ENCODE results near the gene GDF7.

Gene GDF7

DNA sequence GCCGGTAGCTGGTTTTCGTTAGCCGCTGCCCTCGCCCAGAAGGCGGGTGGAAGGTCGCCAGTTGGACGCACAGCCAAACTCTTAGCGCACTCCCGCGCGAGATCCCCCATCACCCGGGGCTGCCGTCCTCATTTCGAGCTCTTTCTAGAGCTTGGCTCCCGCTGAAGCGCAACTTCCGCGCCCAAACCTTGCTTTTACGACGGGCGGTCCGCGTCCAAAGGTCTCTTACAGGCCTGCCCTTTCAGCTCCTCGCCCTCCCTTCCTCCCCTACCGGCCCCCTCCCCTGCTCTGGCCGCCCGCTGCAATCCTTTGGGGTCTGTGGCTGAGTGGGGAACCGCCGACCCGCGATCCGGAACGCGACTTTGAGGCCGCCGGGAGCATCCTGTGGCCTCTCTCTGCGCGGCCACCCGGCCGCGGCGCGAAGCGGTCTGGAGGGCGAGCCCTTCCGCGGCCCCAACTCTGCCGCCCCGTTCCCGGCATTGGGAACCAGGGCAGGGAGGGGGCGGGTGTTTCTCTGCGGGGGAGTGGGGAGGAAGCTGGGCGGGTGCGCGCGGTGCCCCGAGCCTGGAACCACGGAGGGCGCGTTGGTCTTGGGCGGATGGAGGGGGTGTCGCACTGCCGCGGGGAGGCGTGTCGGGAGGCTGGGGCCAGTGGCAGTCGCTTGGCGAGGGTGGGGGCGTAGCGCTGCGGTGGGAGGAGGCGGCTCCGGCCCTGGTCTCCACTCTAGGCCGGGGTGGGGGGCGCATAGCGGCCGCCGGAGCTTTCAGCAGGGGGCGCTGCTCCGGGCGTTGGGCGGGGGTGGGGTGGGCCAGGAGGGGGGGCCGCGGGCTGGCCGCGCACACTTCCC, at the start of gene GDF7:
GDF7 (plus strand) TSS at position 841 of the 847 bp plus-strand sequence. CDS start 96 bp downstream, outside the sequence.
- no peak for DNase-seq

DNA sequence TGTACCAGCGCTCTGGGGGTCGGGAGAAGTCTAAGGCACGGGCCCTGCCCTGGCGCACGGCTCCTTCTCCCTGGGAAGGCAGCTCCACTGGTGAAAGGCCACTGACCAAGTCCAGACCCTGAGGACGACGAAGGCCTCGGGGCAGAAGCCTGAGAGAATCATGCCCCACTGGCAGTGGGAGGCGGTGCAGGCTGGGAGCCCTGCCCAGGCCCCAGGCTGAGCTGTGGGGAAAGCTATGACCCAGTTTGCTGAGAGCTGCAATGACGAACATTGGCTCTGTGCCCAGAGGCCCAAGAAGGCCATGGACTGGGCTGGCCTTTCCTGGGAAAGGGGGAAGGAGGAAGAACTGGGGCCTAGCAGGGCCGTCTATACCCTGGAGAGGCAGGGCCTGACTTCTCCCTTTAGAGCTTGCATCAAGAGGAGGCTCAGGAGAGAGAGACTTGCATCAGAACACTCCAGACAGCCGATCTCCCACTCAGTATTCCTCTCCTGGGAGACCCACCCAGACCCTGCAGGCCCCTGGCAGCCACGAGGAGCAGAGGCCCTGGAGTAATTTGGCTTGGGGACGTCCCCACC, 49.0 kb upstream of the GDF7 start:
- no peak for DNase-seq

DNA sequence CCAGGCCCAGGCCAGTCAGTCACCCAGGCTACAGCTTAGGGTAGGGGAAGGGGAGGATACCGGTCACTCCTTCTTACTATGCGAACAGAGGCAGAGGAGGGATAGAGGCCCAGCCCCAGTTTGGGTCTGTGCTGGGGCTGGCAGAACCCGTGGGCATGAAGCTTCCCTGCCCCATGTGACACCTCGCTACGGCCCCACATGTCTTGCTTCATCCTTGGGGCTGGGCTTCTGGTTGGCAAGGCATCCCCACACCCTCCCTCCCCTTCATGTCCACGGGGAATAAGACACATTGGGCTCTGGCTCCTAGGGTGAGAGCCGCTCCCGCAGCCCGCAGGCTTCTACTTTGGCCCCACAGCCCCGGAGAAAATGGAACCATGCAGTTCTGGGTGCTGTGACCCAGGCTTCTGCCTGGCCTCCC, 48.5 kb upstream of the GDF7 start:
- no peak for DNase-seq

DNA sequence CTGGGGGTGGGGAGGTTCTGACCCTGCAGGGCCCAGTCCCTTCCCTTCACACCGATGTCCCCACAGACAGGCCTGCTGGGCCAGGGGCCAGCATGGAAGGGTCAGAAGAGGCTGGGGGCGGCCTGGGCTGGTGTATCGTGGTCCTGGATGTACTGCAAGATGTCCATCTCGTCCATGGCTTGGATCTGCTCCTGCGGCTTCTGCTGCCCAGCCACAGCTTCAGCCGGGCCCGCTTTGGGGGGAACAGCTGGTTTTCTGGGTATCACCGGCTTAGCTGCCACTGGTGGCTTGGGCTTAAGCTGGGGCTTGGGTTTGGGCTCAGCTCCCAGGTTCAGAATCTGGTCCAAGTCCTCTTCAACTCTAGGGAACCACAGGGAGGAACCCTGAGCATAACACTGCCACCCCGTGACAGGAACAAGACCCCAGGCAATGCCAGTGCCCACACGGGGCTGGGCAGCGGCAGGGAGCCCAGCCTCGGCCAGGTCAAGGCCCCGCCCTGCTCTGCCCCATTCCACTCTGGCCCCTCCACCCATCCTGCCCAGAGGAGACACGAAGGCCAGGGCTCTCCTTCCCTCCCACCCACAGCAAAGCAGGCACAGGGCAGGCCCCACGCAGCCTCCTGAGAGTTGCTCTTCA, 47.9 kb upstream of the GDF7 start:
- DNase-seq, result no peak

DNA sequence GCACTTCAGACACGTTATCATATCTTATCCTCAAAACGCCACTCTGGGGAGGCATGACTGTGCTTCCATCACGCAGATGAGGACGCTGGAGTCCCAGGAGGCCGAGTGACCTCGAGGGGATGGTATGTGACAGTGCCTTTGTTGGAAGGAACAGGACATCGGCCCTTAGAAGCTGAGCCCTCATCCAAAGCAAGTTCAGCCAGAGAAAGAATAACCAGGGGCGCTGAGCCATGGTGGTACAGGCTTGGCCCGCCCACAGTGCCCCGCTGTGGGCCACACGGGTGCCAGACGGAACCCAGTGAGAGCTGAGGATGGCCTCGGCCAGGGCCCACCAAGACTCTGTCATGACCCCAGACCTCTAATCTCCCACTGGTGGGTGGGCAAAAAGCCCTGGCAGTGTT, 47.3 kb upstream of the GDF7 start:
- no peak for DNase-seq

DNA sequence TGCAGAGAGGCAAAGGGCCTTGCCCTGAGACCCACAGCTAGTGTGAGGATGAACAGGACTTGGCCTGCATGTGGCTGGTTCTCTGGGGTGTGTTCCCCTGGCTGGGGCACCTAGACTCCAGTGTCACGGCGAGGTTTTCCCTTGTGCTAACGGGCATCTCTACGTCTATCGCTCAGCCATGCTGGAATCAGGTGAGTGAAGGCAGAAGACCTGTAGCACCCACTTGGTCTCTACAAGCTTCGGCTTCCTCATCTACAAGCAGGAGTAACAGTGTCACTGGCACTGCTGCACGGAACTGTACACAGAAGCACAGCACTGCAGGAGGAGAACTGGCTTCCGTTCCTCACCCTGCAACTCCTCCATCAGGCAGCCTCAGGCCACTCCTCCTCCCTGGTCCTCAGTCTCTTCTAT, 46.7 kb upstream of the GDF7 start:
- DNase-seq, result no peak

DNA sequence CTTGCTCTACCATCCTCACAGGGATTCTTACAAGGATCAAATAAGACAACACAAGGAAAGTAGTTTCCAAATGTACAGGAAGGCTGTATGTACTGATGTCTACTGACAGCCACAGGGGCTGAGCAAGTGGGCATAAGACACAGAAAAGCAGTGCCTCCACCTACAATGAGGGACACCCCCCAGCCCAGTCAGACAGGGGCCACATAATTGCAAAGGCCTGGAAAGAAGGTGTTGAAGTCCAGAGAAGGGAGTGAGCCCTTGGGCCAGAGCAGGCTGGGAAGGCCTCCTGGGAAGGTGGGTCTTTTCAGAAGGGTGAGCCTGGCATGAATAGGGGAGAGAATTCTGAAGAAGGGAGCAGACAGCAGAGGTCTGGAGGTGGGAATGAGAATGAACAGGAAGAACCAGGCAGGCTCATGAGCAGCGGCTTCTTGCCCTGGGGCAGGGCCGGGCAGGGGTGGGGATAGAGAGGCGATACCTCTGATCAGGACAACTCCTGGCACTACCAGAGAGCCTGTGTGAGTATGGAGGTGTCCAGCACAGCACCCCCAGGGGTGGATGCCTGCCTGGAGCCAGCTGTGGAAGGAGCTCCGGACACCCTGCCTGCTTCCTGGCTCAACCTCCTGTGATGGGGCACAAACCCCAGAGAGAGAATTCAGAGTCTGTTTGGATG, 46.1 kb upstream of the GDF7 start:
- no peak for DNase-seq

DNA sequence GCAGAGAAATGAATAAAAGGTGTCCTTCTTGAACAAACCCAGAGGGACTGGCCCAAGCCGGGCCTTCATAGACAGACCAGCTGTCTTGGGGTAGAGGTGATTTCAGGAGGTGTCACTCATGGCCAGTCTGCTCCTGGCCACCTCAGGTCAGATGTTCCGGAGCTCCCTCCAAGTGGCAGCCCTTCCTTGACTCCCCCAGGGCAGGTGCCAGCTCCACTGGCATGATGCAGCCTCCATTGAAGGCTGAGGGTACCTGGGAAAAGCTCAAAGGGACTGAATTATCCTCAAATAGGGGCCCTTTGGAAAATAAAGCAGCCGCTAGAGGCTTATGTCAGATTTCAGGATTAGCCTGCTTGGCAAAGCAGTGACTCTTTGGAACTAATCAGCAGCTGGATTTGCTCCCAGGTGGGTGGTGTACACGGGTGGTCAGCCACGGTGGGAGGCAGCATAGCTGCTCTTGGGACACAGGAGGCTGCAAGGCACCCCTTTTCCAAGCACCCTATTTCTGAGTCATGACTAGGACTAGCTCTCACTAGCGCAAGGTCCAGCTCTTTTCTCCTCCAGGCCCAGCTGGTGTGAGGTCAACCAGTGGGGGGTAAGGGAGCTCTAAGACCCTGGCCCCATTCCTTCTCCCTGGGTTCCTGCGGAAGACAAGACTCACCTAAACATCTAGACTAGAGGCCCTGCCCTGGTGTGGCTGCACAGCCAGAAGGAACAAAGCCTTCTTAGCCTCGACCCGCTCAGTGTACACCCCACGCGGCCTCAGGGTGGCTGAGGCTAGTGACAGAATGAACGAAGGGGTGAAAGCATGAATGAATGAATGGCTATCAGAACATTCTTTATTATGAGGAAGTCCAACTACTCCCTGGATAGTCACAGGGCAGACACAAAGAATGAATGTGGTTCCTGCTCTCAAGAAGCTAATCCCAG, 45.3 kb upstream of the GDF7 start:
- no peak for DNase-seq

DNA sequence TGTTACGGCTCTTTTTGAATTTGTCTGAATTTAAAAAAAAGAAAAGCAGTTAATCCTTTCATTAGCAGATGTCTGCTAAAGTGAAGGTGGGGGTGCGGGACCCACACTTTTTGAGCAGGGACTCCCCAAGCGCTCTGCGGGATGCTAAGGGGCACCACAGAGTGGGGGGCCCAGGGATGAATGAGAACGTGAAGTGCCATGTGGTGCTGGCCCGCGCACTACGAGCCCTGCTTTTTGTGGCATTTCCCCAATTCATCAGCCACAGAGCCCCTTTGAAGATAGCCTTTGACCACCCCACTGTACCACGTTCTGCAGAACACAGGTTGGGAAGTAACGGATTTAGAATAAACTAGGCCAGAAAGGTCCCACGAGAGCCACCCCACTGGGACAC, 44.7 kb upstream of the GDF7 start:
- no peak for DNase-seq

DNA sequence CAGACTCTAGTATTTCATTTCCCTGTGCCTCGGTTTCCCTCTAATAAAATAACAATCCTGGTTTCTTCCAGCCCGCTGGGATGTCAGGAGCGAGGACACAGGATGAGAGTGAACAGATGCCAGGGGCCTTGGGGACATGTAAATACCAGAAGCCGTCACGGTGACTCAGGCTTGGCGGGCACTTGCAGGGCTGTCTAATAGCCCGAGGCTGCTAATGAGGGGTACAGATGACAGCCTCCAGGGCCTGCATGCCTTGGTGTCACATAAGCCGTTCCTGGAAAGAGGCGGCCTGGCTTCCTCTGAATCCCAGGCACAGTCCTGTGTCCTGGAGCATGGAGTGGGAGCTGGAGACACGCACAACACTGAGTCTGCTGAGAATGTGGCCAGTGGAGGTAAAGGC, 44.2 kb upstream of the GDF7 start:
- no peak for DNase-seq

DNA sequence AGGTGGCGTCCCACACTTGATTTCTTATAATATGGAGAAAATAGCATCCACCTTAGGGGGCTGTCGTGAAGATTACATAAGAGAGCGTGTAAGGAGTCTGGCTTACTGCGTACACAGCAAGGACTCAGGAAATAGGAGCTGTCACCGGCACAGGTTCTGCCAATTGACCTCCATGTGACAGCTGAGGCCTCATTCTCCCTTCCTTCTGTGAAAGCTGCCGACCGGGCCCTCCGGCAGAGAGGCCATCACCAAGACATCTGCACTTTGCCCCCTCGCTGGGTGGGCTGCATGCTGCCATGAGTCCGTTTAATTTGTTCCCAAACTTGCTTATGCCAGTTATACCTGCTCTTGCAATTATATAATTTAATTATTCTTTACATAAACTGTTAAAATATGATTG, 43.7 kb upstream of the GDF7 start:
- no peak for DNase-seq

DNA sequence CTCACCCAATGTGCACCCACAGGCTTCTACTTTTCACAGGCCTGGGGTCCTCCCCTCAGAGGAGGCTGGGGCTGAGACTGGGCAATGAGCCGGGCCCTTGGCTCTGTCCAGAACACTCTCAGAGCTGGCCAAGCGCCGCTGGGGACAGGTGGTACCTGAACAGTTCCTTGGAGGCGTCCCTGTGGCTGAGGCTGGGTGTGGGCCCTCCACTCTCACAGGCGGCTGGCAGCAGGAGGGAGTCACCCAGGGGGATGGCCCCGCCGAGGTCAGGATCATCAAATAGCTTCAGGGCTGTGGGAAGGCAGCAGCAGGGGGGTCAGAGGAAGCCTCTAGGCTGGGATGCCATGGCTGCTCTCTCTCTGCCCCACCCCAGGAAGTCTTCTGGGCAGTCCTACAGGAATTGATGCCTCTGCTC, 43.2 kb upstream of the GDF7 start:
- no peak for DNase-seq

DNA sequence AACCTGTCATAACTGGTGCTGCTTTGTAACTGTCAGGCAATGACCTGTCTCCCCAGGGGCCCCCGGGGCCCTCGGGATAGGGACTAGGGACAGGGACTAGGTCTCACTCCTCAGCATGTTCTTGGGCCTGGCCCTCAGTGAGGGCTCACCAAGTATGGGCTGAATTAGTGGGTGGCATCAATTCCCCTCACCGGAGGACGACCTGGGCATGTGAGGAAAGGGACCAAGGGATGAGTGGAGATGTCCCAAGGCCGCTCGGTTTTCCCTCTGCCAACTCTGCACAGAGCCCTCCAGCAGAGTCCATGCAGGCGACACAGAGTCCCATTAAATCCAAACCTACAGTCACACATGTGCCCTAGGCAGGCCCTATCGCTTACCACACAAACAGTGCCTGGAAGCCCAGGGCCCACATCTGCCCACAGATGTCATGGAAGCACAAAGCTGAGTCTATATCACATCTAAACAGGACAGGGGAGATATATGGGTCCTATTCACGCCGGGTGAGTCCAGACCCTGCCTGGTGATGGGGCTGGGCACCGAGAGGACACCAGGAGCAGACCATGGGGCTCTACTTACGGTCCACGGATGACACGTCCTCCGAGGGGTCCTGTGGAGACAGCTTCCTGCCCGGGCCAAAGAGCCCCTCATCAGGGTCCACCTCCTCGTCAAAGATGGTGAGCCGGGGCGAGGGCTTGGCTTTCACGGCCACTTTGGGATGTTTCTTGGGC, 42.6 kb upstream of the GDF7 start:
- DNase-seq, result no peak

DNA sequence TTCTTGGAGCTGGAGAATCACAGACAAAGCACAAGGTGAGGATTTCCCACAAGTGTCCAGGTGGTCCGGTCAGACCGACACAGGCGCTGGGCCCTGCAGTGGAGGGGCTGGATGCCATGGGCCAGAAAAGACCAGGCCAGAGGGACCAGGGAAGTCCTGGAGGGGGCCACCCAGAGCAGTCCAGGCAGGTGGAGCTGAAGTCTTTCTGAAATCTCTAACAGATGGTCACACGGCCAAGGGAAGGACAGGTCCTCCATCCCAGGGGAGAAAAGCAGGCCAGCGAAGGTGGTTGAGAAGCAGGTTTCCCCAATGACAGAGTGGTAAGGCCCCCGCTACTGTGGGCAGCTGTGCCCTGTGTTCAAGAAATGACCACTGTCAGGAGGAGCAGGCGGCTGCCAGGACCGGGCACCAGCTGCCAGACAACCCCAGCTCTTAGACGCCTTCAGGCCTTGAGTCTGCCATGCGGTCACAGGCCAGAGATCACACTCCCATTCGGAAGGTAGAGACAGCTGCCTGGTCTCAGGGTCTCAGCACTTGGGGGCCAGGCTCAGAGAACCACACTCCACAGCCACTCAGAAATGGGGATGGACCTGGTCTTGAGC, 42.0 kb upstream of the GDF7 start:
- DNase-seq, result no peak

DNA sequence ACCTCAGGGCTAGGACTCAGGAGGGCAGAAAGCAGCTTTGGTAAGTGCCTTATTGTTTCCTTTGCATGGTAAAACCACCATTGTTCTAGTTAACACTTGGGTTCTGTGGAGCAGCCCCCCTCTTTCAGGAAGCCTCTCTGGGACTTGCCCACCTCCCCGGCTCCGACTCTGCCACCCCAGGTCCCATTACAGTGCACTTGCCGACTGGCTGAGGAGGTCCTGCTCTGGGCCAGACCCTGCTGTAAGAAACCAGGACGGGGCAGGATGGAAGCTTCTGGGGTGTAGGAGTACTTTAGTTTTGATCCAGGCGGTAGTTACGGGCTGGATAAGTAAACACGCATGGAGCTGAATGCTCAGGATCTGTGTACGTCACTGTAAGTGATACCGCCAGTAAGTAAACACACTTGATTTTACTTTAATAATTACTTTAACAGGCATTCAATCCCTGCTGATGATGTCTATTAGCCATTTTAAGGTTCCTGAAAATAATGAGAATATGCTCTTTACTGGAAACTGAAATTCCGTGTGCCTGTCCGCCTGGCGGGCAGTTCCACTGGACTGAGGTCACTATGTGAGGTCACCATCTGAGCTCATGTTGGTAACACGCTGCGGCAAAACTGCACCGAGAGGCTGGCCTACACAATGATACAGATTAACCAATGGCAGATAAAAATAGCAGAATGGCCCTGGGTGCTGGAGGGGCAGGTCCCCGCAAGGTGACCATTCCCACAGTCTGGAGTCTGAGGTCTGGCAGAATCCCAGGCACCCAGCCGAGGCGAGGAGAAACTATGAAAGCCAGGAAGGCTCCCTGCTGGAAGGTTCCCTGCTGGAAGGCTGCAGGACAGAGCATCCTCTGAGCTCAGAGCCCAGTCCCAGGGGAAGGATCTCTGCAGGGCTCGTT, 41.2 kb upstream of the GDF7 start:
- no peak for DNase-seq

DNA sequence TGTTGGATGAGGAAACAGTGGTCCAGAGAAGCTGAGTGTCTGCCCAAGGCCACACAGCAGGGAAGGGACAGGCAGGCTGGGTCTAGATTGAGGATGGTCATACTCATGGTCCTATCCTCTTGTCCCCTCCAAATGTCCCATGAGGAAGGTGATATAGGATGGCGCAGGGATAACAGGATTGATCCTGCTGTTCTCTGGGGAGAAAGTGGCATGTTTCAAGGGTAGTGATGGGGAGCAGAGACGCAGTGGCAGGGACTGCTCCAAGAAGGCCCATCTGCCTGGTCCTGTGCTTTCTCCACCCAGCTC, 40.6 kb upstream of the GDF7 start:
- no peak for DNase-seq

DNA sequence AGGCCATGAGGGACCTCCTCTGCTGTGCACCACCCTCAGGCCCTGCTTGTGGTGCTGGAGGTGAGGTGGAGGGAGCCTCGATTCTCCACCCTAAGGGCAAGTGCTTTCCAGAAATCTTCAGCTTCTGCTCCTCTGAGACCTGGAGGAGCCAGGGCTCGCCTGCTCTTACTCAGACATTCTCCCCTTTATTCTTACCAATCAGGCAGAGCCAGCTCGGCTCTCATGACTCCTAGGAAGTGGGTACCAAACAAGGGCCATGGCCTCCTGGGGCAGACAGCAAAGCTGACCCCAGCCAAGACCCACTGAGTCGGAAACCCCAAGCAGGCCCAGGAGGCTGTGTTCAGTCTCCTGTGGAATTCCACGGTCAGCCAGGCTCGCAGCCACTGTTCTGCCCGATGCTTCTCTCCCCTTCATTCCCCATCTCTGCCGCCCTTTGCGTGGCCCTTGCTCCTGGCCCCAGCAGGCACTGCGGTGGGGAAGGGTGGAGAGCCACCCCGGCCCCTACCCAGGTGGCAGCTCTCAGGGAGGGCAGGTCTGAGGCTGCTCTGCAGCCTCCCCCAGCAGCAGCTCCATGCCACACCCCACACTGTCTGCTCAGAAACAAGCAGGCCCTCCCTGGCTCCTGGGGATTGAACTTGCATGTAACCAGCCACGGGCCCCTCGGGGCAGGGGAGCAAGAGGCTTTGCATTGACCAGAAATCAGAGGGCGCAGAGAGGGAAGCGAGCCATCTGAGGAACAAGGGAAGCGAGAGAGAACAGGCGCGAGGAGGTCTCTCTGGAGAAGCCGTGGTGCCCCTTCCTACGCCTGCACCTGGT, 40.0 kb upstream of the GDF7 start:
- DNase-seq, result no peak

DNA sequence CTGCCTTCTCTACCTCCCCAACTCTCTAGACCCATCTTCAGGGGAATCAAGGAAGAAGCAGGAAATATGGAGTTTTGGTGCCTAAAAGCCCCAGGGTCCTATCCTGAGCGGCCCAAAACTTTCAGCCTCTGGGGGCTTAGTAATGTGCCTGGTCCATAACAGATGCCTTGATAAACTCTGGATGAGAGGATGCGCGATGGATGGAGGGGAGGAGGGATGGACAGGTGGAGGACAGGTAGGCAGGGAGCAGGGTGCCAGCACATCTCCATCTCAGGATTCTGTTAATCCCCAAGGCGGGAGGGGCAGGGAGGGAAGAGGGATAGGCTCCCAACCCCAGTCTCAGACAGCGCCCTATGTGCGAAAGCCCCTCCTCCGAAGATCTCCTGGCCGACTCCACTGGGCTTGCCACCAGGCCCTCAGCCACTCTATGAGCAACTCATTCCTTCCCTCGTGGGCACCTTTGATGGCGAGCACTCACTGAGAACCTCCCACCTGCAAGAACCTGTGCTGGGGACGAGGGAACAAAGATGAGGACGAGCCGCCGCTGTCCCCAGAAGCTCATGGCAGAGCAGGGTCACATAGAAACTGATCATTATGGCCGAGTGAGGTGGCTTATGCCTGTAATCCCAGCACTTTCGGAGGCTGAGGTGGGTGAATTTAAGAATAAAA, 39.1 kb upstream of the GDF7 start:
- DNase-seq, result no peak

DNA sequence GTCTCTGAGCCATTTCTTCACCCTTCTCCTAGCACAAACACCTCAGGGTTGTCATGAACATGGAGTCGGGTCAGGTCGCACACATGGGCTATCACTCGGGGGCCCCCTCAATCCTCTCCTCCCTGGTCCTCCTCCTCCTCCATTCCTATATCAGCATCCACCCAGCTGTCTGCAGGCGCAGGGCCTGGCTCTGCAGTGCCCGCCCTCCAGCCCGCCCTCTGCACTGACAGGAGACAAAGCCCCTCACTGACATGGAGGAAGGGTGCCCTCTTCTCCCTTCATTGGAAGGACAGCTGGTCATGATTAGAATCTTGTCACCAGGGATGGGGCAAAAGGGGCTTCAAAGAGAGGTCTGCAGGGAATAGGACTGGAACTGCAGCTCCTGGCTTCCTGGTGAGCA, 37.8 kb upstream of the GDF7 start:
- DNase-seq, result no peak

All from stimulated activated naive CD4-positive, alpha-beta T cell treated with Interleukin-2 at 50 U/mL for 16 hours (primary cell).